ENCODE results near the gene NADSYN1.

- TF ChIP-seq ESRRA (CRISPR knock-in tag; IDR thresholded peaks at IDR 0.05; ENCODE audit: borderline replicate concordance) (no peak), ZNF512 (CRISPR knock-in tag; IDR thresholded peaks at IDR 0.05; ENCODE audit: borderline replicate concordance) (no peak)
These were observed 54.1 kb downstream of the NADSYN1 start for GRCh38 chr11:71507102-71507501.

Data from WTC11 (cell line).